ENCODE data around the gene FAN1. TPM values are rescaled to one million over a fixed set of nuclear protein-coding genes. Genes with fewer than 3 reads are reported as not detected.

The FAN1 gene
- total RNA-seq, 1 donor from 2014 or later: 18.4 TPM

DNA sequence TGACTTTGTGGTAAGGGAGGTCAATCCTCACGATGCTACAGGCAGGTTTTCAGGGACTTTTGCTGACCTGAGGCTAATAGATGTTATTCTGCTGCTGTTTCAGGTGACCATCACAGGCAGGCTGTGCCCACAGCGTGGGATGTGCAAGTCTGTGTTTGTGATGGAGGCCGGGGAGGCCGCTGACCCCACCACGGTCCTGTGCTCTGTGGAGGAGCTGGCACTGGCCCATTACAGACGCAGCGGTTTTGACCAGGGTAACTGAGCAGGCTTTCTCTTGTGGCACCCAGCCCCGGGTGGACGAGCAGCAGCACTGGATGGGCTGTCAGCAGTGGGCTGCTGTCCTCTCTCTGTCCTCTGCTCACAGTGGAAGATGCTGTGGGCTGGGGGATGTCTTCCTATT lies 22.0 kb downstream of the FAN1 start:
- Histone ChIP-seq H3K9me3 (no peaks in the 10 kb centered on the region), H3K36me3 (peaks cover 88% of the 10 kb centered on the region), H3K27ac (no peak overlapping the region), H3K4me3 (no peak overlapping the region), H3K4me1 (no peaks in the 10 kb centered on the region), H3K27me3 (no peaks in the 10 kb centered on the region)
- TF ChIP-seq, protein P1, sequence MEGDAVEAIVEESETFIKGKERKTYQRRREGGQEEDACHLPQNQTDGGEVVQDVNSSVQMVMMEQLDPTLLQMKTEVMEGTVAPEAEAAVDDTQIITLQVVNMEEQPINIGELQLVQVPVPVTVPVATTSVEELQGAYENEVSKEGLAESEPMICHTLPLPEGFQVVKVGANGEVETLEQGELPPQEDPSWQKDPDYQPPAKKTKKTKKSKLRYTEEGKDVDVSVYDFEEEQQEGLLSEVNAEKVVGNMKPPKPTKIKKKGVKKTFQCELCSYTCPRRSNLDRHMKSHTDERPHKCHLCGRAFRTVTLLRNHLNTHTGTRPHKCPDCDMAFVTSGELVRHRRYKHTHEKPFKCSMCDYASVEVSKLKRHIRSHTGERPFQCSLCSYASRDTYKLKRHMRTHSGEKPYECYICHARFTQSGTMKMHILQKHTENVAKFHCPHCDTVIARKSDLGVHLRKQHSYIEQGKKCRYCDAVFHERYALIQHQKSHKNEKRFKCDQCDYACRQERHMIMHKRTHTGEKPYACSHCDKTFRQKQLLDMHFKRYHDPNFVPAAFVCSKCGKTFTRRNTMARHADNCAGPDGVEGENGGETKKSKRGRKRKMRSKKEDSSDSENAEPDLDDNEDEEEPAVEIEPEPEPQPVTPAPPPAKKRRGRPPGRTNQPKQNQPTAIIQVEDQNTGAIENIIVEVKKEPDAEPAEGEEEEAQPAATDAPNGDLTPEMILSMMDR (IDR thresholded peaks at IDR 0.05): no peak
- intact Hi-C loops (cut with DNase I): no loop called here
- ATAC-seq (no peak), DNase-seq (no peak)

DNA sequence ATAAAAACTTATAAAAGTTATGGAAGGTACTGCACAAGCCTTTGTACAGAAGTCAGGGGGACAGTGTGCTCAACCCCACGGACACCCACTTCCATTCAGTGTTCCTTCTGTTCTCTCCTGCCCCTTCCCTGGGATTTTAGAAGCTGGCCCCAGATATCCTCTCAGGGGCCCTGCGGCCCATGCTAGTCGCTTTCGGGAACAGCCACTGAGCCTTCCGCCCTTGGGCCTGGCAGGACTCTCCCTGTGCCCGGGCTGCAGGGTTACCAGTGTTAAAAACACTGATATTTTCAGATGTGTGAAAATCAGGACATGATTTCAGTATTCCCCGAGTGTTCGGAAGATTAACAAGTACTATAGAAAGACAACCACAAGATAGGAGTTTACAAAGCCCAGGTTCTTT lies 22.4 kb downstream of the FAN1 start:
- no peaks in the 10 kb centered on the region for H3K9me3 ChIP-seq
- H3K4me1 ChIP-seq: no peaks in the 10 kb centered on the region
- H3K36me3 ChIP-seq: peaks cover 88% of the 10 kb centered on the region
- no peak overlapping the region for H3K4me3 ChIP-seq
- no peaks in the 10 kb centered on the region for H3K27me3 ChIP-seq
- DNase-seq (no peak), ATAC-seq (no peak)
- TF ChIP-seq, protein P1 (IDR thresholded peaks at IDR 0.05): no peak
- intact Hi-C loops (cut with DNase I): no loop called here
- H3K27ac ChIP-seq: no peak overlapping the region

DNA sequence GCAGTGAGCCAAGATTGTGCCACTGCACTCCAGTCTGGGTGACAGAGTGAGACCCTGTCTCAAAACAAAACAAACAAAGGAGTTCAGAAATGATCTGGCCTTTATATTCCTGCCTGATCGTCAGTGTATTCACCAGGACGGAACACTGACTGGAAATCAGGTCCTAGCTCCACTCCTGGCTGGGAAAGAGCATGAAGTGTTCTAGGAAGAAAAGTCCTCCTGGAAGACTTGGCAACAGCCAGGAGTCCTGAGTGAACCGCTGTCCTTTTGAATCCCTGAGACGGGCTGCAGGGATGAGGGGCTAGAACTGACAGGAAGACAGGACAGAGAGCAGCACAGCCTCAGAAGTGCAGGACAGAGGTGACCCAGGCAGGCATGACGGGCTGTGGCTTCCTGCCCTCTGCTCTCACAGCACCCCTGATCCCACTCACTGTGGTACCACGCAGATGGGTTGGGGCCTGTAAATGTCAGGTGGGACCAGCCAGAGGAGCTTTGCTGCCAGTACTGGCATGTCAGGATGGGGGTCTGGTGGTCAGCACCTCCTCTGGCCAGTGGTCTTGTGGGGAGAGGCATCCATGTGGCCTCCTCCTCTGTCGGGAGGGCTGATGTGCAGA lies 23.5 kb downstream of the FAN1 start:
- Histone ChIP-seq H3K4me3 (no peak overlapping the region), H3K4me1 (no peaks in the 10 kb centered on the region), H3K27ac (no peak overlapping the region), H3K36me3 (peaks cover 77% of the 10 kb centered on the region), H3K9me3 (no peaks in the 10 kb centered on the region), H3K27me3 (no peaks in the 10 kb centered on the region)
- DNase-seq: no peak
- intact Hi-C loops (cut with DNase I): no loop called here
- ATAC-seq: peak; percentile 7
- TF ChIP-seq, protein P1 (IDR thresholded peaks at IDR 0.05): no peak

DNA sequence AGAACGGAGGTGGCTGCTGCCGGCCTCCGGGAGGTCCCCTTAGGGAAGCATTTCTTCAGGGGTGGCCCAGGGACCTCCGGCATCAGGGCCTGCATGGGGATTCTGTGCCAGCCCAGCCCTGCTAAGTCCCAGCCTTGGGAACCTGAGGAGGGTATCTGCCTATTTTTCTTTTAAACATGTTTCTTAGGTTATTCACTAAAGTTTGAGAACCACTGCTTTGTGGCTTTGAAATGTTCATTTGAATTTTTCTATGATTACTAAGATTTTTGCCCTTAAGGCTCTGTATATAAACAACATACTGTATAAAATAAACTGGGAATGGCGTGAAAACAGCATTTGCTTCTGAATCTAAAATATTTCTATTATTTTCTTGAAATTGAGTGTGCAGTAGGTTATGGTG lies 24.4 kb downstream of the FAN1 start:
- no peaks in the 10 kb centered on the region for H3K27me3 ChIP-seq
- H3K27ac ChIP-seq: no peak overlapping the region
- TF ChIP-seq, protein P1 (IDR thresholded peaks at IDR 0.05): no peak
- peaks cover 69% of the 10 kb centered on the region for H3K36me3 ChIP-seq
- ATAC-seq (no peak), DNase-seq (no peak)
- intact Hi-C loops (cut with DNase I): no loop called here
- H3K4me1 ChIP-seq: no peaks in the 10 kb centered on the region
- no peaks in the 10 kb centered on the region for H3K9me3 ChIP-seq
- H3K4me3 ChIP-seq: no peak overlapping the region

DNA sequence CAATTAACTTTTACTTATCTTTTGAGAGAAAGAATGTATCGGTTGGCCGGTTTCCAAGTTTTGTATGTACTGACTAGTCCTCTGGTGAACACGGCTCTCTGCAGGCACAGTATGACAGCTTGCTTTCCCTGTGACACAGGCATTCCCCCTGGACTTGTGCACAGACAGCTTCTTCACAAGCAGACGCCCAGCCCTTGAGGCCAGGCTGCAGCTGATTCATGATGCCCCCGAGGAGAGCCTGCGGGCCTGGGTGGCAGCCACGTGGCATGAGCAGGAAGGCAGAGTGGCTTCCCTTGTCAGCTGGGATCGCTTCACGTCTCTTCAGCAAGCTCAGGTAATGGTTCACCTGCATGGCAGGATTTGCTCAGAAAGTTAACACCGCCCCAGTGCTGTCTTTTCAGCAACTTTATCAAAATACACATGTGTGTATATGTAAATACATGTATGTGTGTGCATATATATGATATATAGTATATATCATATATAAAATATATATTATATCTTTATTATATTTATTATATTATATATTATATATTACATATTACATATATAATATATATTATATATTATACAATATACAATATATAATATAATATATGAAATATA lies 25.5 kb downstream of the FAN1 start:
- DNase-seq: no peak
- intact Hi-C loops (cut with DNase I): no loop called here
- peaks cover 66% of the 10 kb centered on the region for H3K36me3 ChIP-seq

More for the DNA sequence above, 25.5 kb downstream of the FAN1 start:
- no peak overlapping the region for H3K4me3 ChIP-seq
- no peak for ATAC-seq
- H3K27ac ChIP-seq: no peak overlapping the region
- TF ChIP-seq, protein P1 (IDR thresholded peaks at IDR 0.05): no peak
- no peaks in the 10 kb centered on the region for H3K9me3 ChIP-seq
- no peaks in the 10 kb centered on the region for H3K27me3 ChIP-seq
- no peaks in the 10 kb centered on the region for H3K4me1 ChIP-seq

Measured in upper lobe of right lung (tissue), 1 donor.